Measurements from ENCODE around the gene MYL3. TPM values are rescaled to one million over a fixed set of nuclear protein-coding genes. Genes with fewer than 3 reads are reported as not detected.
"Not testable (repeated sequence)": the region's sequence is repeated elsewhere in the genome, so short reads cannot be mapped to it uniquely, and the experiment has no call there.

MYL3 gene
- polyA plus RNA-seq (ENCODE audit: insufficient read length in 4 of 4): 10 to 100 TPM; 21.8 to 29.0 (median 23.6) TPM

GRCh38 chr3:46863261-46863782, at the start of gene MYL3:
MYL3 (minus strand) TSS chr3:46863444; CDS start chr3:46863390, 54 bp downstream.
- no peak for DNase-seq (ENCODE audit: low read depth in 4 of 4, low spot score in 3 of 4)

GRCh38 chr3:46912986-46913385, 49.7 kb upstream of the MYL3 start:
- no peak for DNase-seq (ENCODE audit: low read depth in 4 of 4, low spot score in 3 of 4)

DNA sequence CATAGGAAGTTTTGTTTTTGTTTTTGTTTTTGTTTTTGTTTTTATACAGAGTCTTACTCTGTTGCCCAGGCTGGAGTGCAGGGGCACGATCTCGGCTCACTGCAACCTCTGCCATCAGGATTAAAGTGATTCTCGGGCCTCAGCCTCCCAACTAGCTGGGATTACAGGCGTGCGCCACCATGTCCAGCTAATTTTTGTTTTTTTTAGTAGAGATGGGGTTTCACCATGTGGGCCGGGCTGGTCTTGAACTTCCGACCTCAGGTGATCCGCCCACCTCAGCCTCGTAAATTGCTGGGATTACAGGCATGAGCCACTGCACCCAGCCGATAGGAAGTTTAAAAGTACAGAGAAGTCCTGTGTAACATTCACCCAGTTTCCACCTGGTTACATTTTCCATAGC, 47.7 kb upstream of the MYL3 start:
- not testable (repeated sequence) for DNase-seq (ENCODE audit: low read depth in 4 of 4, low spot score in 3 of 4)

DNA sequence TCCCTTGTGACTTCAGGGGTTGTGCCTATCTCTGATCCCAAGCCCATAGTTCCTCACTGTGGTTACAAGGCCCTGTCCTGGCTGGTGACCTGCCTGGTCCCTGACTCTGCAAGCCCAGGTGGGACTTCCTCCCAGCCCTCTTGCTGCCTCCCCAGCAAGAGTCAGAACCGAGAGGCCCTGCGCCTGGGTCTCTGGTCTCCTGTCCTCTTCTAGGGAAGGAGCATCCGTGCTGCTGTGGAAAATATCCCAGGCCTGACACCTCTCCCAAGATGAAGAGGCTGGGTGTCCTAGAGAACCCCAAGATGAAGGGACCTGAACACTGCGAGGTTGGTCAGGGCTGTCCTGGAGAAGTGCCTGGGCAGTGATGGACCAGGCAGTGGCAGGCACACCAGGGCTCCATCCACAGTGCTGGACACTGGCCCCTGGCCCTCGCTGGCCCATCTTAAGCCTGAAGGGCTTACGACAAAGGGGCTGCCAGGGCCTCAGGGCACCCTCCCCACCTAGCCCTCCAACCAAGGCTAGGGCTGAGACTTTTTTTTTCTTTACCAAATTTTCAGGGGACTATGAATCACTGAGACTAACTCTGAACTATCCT, 47.0 kb upstream of the MYL3 start:
- no peak for DNase-seq (ENCODE audit: low read depth in 4 of 4, low spot score in 3 of 4)

- DNase-seq (ENCODE audit: low read depth in 4 of 4, low spot score in 3 of 4): peak; percentile 78 to 84 (median 80)
Observed at GRCh38 chr3:46909535-46910161, 46.4 kb upstream of the MYL3 start.

DNA sequence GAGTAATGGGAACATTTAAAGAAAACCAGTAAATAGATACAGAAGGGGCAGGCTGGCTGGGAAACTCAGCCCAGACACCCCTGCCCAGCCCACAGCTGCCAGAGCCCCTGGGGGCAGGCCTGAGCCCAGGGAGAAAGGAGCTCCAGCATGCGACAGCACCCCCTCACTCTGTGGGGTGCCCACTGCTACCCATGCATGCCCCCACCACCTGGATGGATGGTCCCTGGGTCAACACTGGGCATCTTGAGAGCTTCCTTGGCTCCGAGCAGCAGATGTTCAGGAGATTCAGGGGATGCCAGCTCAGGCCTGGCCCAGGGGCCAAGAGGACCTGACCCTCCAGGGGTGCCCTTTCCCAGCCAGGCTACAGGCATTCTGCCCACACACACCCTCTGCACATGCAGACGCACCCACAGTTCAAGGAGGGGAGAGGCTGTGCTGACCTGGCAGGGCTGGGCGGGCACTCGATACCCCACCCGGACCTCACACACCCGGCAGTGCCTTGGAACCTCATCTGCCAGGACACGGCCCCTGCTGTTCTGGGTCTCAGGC, 45.8 kb upstream of the MYL3 start:
- no peak for DNase-seq (ENCODE audit: low read depth in 4 of 4, low spot score in 3 of 4)

DNA sequence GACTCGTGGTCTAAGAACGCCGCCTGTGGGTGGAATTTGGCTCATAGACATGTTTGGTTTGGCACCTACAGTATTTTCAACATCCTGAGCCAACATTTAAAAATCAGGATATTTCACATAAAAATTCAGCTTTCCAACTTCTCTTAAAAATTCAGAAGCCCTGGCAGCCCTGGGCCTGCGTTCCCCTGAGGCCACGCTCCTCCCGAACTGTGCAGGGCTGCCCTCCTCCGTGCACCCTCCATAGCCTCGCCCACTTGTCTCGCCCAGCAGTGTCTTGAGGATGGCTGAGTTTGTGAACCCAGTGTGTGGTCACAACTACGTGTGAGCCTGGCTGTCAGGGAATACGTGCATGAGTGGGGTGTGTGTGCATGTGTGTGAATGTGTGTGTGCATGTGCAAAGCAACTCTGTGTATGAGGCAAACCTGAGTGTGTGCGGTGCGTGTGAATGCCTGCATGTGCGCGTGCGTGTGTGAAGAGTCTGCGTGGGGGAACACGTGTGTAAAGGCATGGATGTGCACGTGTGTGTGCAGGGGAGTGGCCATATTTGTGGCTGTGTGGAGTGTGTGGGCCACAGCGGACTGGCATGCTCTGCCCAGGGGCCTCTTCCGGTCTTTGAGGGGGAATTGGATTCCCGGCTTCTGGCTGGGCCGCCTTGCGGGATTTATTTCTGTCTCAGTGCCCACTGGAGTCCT, 45.2 kb upstream of the MYL3 start:
- DNase-seq (ENCODE audit: low read depth in 4 of 4, low spot score in 3 of 4): no peak

DNA sequence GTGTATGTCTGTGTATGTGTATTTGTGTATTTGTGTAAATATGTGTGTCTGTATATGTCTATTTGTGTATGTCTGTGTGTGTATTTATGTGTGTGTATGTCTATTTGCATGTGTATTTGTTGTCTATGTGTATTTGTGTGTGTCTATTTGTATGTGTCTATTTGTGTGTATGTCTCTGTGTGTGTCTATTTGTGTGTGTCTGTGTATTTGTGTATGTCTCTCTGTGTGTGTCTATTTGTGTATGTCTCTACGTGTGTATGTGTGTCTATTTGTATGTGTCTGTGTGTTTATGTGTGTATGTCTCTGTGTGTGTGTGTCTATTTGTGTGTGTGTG, 44.7 kb upstream of the MYL3 start:
- DNase-seq (ENCODE audit: low read depth in 4 of 4, low spot score in 3 of 4): no peak

GRCh38 chr3:46907271-46907670, 44.0 kb upstream of the MYL3 start:
- no peak for DNase-seq (ENCODE audit: low read depth in 4 of 4, low spot score in 3 of 4)

DNA sequence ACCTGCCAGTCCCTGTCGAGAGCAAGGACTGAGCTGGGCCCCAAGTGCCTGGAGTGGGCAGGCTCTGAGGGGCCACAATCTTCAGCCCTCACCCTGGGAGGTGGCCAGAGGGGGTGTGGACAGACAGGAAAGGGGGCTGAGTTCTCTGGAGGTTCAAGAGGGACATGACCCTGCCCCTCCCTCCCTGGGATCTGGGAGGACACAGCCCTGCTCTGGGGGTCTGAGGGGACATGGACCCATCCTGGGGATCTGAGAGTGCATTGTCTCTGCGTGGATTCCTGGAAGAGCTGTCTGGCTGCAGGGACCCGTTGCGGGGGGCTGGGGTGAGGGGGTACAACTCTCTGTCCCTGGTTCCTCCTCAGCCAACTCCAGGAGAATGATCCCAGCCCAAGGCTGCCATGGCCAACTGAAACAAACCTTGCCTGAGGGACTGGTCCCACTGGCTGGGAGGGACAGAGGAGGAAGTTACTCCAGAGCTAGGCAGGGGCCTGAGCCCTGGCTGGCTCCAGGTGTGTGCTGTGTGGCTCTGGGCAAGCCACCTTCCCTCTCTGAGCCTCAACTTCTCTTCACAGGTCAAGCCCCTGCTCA, 43.3 kb upstream of the MYL3 start:
- no peak for DNase-seq (ENCODE audit: low read depth in 4 of 4, low spot score in 3 of 4)

DNA sequence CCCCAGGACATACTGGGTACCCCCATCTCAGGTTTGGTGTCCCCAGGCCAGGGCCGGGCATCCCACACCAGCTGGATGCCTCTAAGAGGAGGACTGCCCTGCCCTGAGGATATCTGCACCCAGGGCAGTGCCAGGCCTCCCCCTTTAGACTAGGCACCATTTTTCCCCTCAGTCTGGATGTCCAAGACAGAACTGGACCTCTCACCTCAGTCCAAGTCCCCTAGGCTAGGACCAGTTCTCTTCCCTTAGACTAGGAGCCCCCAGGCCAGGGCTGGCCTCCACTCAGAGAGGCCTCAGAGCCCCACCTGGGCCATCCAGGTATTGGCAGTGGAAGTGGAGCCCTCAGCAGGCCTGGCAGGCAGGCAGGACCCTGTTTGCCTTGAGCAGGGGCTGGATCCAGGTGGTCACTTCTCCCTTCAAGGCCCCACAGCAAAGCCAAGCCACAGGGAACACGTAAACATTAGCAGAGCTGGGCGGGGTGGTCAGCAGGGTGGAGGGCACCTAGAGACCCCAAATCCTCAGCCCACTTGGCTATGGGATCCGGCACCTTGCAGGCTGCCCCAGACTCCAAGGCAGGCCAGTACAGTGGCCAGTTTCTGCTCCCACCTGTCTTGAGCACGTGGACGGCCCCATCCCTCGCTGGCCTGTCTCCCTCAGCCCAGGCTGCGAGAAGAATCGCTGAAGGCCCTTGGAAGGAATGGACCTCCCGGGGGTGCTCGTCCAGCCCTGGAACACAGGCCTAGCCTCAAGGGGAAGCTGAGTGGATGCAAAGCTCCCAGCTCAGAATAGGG, 42.6 kb upstream of the MYL3 start:
- DNase-seq (ENCODE audit: low read depth in 4 of 4, low spot score in 3 of 4): no peak

DNA sequence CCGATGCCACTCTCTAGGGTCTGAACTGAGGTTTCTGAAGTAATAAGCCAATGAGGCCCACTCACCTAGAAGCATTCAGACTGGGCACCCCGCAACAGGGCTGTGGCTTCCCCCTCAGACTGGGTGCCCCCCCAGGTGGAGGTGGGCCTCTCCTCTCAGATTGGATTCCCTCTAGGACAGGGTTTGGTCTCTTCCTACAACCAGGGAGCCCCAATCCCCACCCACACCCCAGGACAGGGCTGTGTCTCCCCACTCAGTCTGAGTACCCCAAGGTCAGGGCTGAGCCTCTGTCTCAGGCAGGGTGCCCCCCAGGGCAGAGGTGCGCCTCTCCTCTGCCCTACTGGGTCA, 41.9 kb upstream of the MYL3 start:
- DNase-seq (ENCODE audit: low read depth in 4 of 4, low spot score in 3 of 4): no peak

- DNase-seq (ENCODE audit: low read depth in 4 of 4, low spot score in 3 of 4): no peak
Observed at GRCh38 chr3:46904303-46905212, 41.3 kb upstream of the MYL3 start.

DNA sequence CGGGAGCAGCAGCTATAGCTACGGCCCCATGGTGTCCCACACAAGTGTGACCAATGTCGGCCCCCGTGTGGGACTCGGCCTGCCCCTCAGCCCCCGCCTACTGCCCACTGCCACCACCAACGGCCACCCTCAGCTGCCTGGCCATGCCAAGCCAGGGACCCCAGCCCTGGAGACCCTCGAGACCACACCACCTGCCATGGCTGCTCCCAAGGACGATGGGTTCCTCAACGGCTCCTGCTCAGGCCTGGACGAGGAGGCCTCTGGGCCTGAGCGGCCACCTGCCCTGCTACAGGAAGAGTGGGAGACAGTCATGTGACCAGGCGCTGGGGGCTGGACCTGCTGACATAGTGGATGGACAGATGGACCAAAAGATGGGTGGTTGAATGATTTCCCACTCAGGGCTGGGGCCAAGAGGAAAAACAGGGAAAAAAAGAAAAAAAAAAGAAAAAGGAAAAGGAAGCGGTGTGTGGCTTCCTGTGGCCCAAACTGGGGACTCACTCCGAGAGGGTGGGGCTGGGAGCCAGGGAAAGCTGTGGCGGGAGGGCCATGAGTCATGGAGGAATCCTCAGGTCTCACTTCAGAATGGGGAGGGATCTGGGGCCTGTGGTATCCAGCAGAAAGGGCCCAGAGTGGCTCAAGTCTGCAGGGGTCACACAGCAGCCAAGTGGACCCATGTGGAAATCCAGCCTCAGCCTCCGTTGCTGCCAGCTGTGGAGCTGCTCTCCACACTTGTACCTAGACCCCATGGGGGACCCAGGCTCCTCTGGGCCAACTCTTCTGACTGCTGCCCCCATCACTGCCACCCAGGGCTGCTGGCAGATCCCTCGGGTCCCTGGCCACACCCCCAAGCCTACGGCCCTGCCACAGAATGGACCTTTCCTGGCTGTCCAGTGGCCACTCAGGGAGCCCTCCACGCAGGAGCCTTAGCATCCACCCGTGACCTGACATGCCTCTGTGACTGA, 40.4 kb upstream of the MYL3 start:
- DNase-seq (ENCODE audit: low read depth in 4 of 4, low spot score in 3 of 4): no peak

GRCh38 chr3:46902188-46902631, 39.0 kb upstream of the MYL3 start:
- DNase-seq (ENCODE audit: low read depth in 4 of 4, low spot score in 3 of 4): no peak

DNA sequence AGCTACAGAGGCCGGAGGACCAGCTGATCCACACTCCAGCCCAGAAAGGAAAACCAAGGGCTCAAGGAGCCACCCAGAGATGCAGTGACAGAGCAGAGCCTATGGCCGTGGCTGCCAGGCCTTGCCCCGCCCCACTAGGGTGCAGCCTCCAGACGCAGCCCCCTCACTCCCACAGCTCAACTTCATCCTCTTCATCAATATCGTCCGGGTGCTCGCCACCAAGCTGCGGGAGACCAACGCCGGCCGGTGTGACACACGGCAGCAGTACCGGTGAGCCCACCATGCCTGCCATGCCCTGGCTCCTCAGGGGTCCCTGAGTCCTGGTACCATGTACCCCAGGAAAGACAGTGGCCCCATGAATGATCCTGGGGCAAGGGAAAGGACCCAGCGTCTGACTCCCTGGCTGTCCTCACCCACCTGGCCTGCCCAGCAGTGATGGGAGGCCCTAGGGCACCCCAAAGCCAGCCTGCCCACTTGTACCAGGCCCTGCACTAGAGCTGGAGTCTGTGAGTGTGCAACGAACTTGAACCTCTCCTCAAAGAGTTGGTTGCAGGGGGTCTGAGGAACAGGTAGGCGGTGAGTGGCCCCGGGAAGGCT, 38.4 kb upstream of the MYL3 start:
- DNase-seq (ENCODE audit: low read depth in 4 of 4, low spot score in 3 of 4): no peak

DNA sequence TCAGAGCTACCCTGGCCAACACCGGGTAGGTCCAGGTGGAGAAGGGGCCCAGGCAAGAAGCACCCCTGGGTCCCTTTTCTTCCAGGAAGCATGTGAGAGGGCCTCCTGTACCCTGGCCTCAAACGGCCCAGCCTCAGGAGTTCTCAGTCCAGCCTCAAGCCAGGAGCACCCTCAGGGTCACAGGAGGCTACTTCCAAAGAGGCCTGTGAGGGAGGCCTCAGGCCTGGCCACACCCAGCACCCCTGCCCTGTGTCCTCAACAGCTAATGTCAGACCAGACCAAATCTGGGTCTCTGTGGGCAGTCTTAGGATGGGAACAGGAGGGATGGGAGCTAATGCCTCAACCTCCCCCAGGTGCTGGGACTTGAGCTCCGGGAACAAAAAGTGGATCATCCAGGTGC, 37.8 kb upstream of the MYL3 start:
- DNase-seq (ENCODE audit: low read depth in 4 of 4, low spot score in 3 of 4): no peak

- no peak for DNase-seq (ENCODE audit: low read depth in 4 of 4, low spot score in 3 of 4)
Observed at GRCh38 chr3:46900356-46900755, 37.1 kb upstream of the MYL3 start.
